Retina (tissue), 1 donor: ENCODE results near the gene KCNE3.

Experiments
- DNase-seq: peaks from one replicate; pipeline ENCODE4 v3.0.0-alpha.2; 2016

KCNE3 gene

DNA sequence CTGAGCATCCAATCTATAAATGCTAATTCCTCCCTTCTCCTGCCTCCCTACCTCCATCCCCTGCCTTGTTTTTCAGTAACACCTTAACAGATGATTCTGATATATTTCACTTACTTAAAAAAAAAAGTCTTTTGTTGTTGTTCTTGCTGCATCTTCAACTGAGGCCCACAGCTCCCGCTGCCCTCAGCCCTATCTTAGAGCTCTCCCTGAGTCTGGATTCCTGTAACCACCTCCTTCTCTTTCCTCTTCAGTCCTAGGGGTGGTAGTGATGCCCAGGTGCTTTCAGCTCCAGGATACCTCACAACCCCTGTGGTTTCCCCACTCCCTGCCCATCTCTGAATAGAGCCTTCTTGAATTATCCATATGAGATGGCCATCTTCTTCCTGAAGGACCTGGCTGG, 3.7 kb upstream of the KCNE3 start:
- no peak for DNase-seq

DNA sequence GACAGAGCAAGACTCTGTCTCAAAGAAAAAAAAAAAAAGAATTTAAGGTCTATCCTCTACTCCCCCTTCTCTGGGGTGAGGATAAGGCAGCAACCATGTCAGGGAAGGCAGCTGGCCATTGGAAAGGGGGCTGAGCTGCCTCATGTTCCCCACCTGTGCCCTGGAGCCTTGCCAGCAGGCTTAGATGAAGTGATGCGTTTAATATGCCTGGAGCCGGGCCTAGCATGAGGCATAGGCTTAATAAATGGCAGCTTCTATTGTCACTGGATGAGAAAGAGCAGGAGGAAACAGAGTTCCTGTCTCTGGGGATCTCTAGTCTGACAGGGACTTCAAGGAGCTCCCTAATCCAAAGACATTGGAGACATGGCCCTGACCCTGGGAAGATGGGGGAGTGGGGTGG, 3.2 kb upstream of the KCNE3 start:
- no peak for DNase-seq

DNA sequence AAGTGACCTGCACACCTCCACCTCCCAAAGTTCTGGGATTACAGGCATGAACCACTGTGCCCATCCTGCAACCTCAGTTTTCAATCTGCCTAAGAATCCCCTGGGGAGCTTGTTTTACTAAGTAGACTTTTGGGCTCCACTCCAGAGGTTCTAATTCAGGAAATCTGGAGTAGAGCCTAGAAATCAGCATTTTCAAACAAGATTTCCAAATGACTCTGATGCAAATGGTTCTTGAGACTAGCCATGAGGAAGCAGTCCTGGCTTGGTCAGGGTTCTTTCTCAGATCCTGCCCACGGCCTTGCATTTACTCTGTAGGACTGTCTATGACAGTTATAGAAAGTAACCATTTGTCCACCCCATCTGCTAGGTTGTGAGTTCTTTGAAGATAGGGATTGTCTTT, 1.6 kb upstream of the KCNE3 start:
- DNase-seq, result no peak

GRCh38 chr11:74468521-74468920, 1.2 kb upstream of the KCNE3 start:
- no peak for DNase-seq

GRCh38 chr11:74468058-74468457, 709 bp upstream of the KCNE3 start:
- DNase-seq, result peak; percentile 53

GRCh38 chr11:74465291-74465708, 2.0 kb downstream of the KCNE3 start:
- DNase-seq, result no peak

DNA sequence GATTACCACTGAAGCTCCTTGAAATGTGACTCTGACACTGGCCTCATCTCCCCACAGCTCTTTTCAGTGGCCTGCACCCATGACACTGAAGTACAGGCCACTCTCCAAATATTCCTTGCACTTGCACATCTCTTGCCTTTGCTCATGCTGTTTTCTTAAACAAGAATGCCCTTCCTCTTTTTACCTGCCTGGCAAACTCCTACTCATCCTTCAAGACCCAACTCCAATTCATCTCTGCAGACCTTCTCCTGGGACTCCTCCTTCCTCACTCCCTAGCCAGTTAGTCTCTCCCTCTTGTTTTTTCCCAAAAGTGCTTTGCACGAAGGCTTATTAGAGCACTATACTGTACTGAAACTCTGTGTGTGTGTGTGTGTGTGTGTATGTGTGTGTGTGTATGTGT, 2.6 kb downstream of the KCNE3 start:
- no peak for DNase-seq

GRCh38 chr11:74463216-74463615, 4.1 kb downstream of the KCNE3 start:
- DNase-seq, result no peak

DNA sequence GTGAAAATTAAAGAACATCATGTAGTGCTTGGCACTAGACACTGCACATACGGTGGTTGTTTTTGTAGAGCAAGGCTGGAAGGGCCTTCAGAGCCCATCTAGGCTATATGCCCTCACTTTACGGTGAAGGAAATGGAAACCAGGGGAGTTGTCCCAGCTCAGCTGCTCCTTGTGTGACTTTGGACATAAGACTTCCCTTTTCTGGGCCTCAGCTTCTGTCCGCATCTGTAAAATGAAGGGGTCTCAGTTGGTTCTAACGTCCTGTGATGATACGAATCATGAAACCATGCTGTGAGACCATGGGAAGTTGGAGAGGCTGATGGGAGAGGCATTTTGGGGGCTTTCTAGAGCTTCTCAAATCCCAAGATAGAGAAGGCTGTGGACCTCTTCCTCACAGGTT, 4.7 kb downstream of the KCNE3 start:
- no peak for DNase-seq

DNA sequence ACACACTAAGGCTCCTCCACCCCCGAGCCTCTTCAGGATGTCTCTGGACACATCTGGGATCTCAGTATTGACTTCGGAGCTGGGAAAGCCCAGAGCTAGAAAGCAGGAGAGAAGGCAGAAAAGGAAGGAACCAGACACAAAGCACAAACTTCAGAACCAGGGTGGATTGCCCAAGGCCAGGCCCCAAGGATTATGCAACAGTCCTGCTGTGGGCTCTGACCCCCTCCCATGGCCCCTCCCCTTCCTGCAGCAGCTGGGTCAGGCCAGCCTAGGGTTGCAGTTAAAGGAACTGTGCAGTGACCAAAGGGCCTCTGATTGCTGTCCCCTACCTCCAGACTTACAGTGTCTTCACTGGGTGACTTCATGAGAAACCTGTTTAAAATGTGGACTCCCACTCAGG, 5.3 kb downstream of the KCNE3 start:
- no peak for DNase-seq

- DNase-seq, result no peak
These were observed 6.7 kb downstream of the KCNE3 start for GRCh38 chr11:74460481-74461154.

- no peak for DNase-seq
These were observed 7.3 kb downstream of the KCNE3 start for GRCh38 chr11:74460065-74460464.

DNA sequence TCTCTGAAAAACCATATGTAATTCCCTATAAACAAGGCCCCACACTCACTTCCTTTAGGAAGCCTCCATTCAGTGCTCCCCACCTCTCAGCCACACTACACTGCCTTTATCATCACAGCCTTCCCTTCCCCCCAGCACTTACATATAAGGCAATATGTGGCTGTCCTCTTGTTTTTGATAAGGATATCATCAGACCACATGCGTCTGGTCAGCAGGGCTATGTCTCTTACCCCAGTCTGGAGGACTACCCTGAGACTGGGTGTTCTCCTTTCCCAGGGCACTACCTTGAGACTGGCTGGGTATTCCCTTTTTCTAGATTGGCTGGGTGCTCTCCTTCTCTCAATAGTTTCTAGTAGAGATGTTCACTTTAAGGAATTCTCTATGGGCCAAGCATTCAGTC, 7.8 kb downstream of the KCNE3 start:
- DNase-seq, result no peak

- DNase-seq, result no peak
These were observed 10.0 kb downstream of the KCNE3 start for GRCh38 chr11:74457356-74457755.

GRCh38 chr11:74453373-74453975, 13.9 kb downstream of the KCNE3 start:
- DNase-seq, result peak; percentile 47

DNA sequence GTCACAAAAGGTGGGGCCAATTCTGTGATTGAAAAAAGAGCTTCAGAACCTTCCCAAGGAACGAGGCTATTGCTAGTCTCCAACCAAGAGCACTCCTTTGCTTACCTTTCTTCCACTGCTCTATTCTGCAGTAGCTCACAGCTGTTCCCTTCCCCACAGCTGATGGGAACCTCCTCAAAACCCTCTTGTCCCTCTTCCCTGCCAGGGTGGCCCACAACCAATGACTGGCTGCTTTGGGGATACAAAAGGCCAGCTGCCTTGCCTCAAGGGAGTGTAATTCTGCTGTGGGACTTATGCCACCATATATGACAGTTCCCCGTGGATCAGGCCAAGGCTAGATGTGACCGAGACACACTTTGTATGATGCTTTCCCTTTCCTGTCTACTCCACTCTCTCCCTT, 15.0 kb downstream of the KCNE3 start:
- DNase-seq, result no peak

GRCh38 chr11:74450318-74450717, 17.0 kb downstream of the KCNE3 start:
- DNase-seq, result no peak

GRCh38 chr11:74449369-74449931, 17.9 kb downstream of the KCNE3 start:
- peak; percentile 71 for DNase-seq

DNA sequence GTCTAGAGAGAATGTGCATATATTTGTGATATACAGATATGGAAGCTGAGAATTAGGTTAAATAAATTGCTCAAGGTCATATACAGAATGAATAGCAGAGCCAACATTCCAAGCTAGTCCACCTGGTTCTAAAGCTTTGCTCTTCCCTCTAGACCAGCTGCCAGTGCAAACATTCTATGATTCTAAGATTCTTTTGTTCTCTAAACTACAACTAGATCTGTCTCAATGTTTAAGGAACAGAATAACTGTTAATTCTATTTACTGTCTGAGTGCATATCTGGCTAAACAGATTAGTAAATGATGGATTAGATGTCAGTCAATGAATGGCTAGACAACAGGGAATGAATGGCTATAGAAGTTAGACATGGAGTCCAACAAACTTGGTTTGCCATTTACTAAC, 19.6 kb downstream of the KCNE3 start:
- DNase-seq, result no peak

GRCh38 chr11:74446532-74446938, 20.8 kb downstream of the KCNE3 start:
- DNase-seq, result no peak

DNA sequence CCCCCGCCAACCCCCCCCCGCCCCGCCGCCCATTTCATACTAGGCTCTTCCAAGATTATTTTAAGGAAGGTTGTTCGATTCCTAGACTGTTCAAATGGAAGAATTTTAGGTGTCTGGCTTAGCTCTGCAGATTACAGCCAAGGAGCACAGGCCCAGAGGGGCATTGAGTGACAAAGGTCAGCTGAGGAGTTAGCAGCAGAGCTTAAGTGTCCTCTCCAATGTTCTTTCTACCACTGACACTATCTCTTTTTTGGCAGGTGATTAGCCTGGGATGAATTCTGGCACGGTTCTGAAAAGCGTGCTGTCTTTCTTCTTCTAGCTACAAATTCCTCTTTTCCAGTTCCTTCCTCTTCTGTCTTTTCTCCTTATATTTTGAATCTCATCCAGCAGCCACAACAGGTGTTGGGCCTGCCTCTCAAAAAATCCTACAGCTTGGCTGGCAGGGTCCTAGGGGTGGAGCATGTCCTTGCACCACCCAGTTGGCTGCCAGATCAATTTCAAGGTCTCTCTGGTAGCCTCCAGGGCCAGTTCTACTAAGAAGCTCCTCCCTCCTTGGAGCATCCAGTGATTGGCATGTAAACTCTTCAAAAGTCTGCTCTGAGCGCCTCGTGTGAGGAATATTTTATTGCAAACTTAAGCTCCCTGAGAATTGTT, 23.0 kb downstream of the KCNE3 start:
- no peak for DNase-seq

- no peak for DNase-seq
These were observed 24.1 kb downstream of the KCNE3 start for GRCh38 chr11:74443071-74443864.

DNA sequence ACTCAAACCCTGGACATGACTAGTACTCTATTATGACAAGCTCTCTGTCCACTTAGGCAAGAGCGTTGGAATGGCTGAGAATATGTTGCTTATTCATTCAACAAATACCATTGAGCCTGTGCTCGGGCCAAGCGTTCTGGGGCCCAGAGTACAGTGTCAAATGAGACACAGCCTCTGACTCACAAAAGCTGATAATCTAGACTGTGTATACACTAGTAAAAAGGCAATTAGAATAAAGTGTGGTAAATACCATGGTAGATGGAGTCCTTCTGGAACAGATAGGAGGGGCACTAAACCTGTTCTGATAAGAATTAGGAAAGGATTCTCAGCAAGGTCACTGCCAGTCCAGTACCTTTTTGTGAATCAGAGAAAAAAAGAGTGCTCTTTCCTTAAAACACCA, 24.7 kb downstream of the KCNE3 start:
- no peak for DNase-seq
